GM18870 (cell line): ENCODE measurements around the gene GPBP1.
"Not testable (repeated sequence)": the region's sequence is repeated elsewhere in the genome, so short reads cannot be mapped to it uniquely, and the experiment has no call there.

Experiments
- ATAC-seq: cut with Tn5 transposase; IDR thresholded peaks from one replicate; pipeline ENCODE4 v1.9.1; 2021; ENCODE audit warnings: moderate library complexity; ENCODE audit not compliant: unreplicated experiment

The GPBP1 gene

DNA sequence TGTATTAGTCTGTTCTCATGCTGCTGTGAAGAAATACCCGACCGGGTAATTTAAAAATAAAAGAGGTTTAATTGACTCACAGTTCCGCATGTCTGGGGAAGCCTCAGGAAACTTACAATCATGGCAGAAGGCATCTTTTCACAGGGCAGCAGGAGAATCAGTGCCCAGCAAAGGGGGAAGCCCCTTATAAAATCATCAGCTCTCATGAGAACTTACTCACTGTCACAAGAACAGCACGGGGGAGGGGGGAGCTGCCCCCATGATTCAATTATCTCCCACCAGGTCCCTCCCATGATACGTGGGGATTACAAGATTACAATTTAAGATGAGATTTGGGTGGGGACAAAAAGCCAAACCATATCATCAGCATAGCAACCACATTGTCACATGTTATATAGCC is 102.5 kb downstream of the GPBP1 start:
- no peak for ATAC-seq

GRCh38 chr5:57277085-57277484 is 103.2 kb downstream of the GPBP1 start:
- no peak for ATAC-seq

DNA sequence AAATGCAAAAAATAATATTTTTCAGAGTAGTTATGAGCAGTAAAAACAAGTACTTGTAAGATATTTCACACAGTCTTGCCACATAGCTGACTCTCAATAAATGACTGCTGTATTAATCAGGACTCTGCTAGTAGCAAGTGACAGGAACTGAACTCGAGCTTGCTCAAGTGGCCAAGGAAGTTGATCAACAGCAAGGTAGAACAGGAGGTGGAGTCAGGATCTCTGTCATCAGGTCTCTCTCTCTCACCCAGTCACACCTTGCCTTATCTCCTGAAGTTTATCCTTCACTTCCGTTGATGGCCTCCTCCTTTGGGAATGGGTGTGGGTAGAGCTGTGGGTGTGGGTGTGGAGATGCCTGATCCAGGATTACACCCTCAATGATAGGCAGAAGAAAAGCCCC is 107.0 kb downstream of the GPBP1 start:
- no peak for ATAC-seq

- not testable (repeated sequence) for ATAC-seq
Observed at GRCh38 chr5:57285084-57285483, 111.2 kb downstream of the GPBP1 start.

- ATAC-seq: no peak
Observed at GRCh38 chr5:57291894-57292293, 118.0 kb downstream of the GPBP1 start.

DNA sequence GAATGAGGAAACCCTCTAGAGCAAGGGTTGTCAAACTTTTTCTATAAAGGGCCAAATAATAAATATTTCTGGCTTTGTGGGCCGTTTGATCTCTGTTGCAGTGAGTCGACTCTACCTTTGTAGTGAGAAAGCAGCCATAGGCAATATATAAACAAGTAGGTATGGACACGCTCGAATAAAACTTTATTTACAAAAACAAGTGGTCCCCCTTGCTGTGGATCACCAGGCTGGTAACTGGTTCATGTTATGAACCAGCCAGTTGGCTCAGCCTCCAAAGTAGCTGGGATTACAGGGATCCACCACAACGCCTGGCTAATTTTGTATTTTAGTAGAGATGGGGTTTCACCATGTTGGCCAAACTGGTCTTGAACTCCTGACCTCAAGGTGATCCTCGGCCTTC is 118.5 kb downstream of the GPBP1 start:
- no peak for ATAC-seq

- ATAC-seq: peak; percentile 61
Observed at GRCh38 chr5:57298295-57298984, 124.6 kb downstream of the GPBP1 start.

DNA sequence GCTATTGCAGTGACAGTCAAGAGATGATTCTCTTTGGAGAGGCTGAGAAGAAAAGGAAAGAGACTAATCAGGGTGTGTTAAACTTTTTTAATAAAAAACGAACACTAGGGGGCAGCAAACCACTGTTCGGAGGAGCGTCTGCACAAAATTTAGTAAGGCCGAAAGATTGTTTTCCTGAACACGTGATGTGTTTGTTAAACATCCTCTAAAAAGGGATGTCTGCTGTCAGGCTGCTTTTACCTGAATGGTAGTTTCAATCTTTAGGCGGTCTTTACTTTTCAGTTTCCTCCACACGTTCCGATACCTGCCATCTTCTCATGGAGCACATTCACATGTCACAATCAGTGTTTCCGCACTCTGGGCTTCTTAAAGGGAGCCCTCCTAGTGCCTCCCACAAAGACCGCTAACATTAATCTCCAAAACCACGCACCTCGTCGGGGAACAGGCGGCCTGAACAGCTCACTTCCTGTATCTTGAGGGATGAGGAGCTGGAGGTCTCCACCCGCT is 125.2 kb downstream of the GPBP1 start:
- ATAC-seq: no peak

- ATAC-seq: no peak
Observed at GRCh38 chr5:57299986-57300385, 126.1 kb downstream of the GPBP1 start.

DNA sequence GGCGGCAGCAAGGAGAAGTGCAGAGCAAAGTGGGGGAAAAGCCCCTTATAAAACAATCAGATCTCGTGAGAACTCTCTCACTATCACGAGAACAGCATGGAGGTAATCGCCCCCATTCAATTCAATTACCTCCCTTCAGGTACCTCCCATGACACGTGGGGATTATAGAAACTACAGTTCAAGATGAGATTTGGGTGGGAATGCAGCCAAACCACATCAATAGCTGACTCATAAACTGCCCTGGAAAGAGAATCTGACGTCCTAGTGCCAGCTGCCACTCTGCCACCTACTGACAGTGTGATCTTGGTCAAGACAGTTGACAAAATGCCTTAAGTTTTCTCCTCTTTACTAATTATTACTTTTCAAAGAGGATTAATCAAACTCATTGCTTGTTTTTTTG is 128.3 kb downstream of the GPBP1 start:
- ATAC-seq: no peak

DNA sequence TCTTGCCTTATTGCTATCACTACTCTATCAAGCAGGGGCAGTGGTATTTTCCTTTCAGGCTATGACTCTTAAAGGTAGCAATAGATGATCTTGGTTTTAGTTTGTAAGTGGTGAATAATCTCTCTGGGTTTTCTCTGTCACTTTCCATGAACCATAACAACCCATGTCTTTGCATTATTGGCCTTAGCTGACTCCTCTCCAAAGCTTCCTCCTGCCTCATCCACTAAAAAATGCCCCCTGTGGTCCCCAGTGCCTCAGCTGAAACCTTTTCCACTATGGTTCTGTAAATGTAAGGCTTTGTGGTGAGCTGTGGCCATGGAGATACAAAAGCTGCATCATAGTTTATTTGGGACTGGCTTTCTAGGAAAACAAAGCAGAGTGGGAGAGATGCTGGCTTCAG is 128.8 kb downstream of the GPBP1 start:
- ATAC-seq: no peak

DNA sequence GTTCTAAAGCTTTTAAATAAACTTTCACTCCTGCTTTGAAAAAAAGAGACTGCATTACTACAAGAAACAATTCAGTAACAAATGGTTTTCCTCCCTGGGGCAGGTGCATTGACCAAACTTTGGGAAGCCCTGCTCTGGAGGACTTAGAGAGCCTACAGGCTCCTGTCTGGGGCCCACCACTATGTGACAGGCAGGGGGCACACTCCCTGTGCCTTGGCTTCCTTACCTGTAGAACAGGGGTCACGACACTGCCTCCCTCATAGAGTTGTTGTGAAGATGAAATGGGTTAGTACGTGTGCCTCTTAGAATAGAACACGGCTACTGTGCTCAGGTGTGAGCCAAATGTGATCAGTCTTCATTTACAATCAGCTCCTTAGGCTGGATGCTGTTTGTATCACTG is 130.1 kb downstream of the GPBP1 start:
- ATAC-seq: no peak

DNA sequence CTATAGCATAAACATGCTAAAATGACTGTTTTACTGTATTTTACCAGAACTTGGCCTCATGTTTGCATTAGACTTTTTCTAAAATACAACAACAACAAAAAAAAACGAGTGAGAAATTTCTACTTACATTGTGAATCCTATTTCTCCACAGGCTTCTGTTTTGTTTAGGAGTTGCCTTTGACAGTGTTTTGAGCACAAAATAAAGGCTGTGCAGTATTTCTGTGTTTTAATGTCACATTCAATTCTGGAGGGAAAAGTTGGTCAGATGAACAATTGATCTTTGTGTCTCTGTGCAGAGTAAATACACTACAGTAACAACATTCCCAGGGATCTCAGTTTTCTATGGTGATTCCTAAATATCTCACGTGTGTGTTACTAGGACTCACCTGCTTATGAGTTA is 131.1 kb downstream of the GPBP1 start:
- no peak for ATAC-seq

DNA sequence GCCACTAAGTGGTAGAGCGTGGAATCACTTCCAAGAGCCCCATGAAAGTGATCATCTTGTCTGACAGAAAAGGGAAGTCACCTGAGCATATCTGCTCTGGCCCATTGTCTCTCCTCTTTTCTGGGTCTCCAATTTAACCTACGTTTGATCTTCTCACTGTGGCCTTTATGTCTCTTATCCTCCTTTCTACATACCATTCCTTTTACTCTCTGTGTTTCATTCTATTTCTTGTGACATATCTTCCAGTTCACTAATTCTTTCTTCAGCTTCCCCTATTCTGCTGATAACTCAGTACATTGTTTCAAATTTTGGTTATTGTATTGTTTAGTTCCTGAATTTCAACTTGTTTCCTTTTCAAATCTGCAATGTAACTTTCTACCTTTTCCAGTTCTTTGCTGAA is 132.5 kb downstream of the GPBP1 start:
- ATAC-seq: no peak

GRCh38 chr5:57307516-57307915 is 133.7 kb downstream of the GPBP1 start:
- ATAC-seq: no peak

- not testable (repeated sequence) for ATAC-seq
Observed at GRCh38 chr5:57309022-57309421, 135.2 kb downstream of the GPBP1 start.

DNA sequence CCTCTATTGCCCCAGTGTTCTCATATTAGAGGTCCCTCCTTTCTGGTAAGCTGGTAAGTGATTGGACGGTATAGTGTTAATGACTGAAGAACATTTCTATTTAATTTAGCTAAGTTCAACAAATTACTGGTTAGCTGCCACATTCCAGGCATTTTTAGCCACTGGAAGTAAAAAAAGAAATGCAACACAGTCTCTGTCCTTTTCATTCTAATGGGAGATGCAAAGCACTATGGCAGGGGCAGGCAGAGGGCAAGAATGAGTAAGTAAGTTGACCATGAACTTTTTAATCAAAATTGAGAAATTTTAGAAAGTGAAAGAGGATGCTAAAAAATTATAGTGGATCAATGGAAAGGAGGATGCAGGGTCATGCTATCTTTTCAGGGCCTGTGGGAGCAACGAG is 137.4 kb downstream of the GPBP1 start:
- no peak for ATAC-seq

GRCh38 chr5:57311921-57312735 is 138.3 kb downstream of the GPBP1 start:
- no peak for ATAC-seq

GRCh38 chr5:57313716-57314115 is 139.9 kb downstream of the GPBP1 start:
- no peak for ATAC-seq
